ENCODE measurements around the gene SUGP2. TPM values are rescaled to one million over a fixed set of nuclear protein-coding genes. Genes with fewer than 3 reads are reported as not detected.

The SUGP2 gene
- polyA plus RNA-seq, 5 donors = 93.2 to 132 (median 100) TPM

- no peak for DNase-seq
Observed at GRCh38 chr19:19061506-19061905, 28.2 kb upstream of the SUGP2 start.

- no peak for DNase-seq
Observed at GRCh38 chr19:19059837-19060611, 26.7 kb upstream of the SUGP2 start.

- no peak for DNase-seq
Observed at GRCh38 chr19:19059018-19059836, 25.9 kb upstream of the SUGP2 start.

GRCh38 chr19:19057720-19058119 lies 24.4 kb upstream of the SUGP2 start:
- DNase-seq = no peak

GRCh38 chr19:19057317-19057716 lies 24.0 kb upstream of the SUGP2 start:
- DNase-seq = no peak

- no peak for DNase-seq
Observed at GRCh38 chr19:19056636-19057275, 23.4 kb upstream of the SUGP2 start.

GRCh38 chr19:19055701-19056100 lies 22.4 kb upstream of the SUGP2 start:
- DNase-seq = no peak

GRCh38 chr19:19054939-19055440 lies 21.7 kb upstream of the SUGP2 start:
- DNase-seq = no peak

GRCh38 chr19:19054315-19054938 lies 21.1 kb upstream of the SUGP2 start:
- no peak for DNase-seq

DNA sequence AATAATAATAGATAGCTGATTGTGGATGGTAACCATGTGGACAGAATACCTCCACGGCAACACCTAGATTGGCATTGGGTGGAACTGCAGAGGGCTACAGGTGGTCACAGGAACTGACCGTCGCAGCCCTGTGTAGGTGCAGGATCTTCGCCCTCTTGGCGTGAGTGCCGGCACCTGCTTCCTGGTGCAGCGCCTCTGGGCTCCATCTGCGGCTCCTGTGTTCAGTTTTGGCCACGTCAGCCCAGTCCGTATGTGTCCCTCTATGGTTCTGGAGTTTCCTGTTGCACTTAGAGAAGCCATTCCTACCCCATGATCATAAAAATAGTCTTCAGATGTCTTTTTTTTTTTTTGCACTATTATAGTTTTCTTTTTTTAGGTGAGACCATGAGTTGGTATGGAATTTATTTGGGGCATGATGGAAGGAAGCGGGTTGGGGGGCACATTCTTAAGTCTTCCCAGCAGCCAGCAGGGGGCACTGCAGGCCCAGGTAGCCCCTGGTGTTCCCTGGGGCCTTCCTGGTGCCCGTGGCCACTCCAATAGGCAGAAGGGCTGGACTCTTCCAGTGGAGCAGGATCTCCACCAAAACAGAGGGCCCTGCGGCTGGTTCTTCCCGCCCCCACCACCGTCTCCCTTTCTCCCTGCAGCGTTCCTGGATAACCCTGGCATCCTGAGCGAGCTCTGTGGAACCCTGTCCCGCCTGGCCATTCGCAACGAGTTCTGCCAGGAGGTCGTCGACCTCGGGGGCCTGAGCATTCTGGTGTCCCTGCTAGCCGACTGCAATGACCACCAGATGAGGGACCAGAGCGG lies 20.4 kb upstream of the SUGP2 start:
- DNase-seq = no peak

DNA sequence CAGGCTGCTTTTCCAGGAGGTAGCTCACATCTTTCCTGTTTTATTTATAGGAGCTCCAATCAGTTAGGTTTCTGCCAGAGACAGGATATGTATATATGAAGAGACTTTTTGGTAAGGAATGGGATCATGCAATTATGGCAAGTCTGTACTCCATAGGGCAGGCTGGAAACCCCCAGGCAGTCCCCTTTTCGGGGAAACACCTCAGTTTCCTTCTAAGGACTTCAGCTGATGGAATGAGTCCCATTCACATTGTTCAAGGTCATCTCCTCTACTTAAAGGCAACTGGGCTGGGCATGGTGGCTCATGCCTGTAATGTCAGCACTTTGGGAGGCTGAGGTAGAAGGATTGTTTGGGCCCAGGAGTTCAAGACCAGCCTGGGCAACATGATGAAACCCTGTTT lies 19.6 kb upstream of the SUGP2 start:
- DNase-seq = no peak

DNA sequence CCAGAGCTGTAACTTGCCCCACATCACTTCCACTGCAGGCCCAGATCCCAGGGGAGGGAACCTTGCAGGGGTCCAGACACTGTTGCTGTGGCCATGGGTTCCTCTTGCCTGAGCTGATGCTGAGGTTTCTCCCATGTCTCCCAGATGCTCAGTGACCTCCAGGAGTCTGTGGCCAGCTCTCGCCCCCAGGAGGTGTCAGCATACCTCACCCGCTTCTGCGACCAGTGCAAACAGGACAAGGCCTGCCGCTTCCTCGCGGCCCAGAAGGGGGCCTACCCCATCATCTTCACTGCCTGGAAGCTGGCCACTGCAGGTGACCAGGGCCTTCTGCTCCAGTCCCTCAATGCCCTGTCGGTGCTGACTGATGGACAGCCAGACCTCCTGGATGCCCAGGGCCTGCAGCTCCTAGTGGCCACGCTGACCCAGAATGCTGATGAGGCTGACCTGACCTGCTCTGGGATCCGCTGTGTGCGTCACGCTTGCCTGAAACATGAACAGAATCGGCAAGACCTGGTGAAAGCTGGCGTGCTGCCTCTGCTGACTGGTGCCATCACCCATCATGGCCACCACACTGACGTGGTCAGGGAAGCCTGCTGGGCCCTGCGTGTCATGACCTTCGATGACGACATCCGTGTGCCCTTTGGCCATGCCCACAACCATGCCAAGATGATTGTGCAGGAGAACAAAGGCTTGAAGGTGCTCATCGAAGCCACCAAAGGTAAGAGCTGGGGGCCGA lies 18.3 kb upstream of the SUGP2 start:
- DNase-seq = no peak

GRCh38 chr19:19050731-19051130 lies 17.4 kb upstream of the SUGP2 start:
- DNase-seq = no peak

DNA sequence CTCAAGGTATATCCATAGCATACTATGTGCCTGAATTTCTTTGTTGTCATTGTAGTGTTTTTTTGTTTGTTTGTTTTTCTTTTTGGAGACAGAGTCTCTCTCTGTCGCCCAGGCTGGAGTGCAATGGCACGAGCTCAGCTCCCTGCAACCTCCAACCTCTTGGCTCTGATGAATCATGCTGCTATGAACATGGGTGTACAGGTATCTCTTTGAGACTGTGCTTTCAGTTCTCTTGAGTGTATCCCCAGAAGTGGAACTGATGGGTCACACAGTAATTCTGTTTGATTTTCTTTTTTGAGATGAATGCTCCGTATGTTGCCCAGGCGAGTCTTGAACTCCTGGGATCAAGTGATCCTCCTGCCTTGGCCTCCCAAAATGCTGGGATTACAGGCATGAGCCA lies 16.8 kb upstream of the SUGP2 start:
- no peak for DNase-seq

- no peak for DNase-seq
Observed at GRCh38 chr19:19049406-19049805, 16.1 kb upstream of the SUGP2 start.

DNA sequence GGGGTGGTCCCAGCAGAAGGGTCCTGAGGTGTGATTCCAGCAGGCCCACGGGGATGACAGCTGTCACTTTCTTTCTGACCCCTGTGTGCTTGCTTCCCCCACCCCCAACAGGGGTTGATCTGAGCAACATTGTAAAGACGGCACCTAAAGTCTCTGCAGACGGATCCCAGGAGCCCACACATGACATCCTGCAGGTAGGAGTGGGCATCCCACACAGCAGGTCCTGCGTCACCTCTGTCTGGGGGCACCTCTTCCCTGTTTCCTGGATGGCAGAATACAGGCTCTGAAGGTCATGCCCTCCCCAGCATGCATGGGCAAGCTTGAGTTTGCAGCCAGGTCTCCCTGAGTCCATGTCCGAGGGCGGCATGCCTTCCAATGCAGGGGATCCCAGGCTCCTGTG lies 10.6 kb upstream of the SUGP2 start:
- DNase-seq = no peak

- DNase-seq = no peak
Observed at GRCh38 chr19:19043481-19043880, 10.2 kb upstream of the SUGP2 start.

GRCh38 chr19:19042732-19043280 lies 9.5 kb upstream of the SUGP2 start:
- no peak for DNase-seq

GRCh38 chr19:19040417-19040816 lies 7.1 kb upstream of the SUGP2 start:
- peak; percentile 73 to 74 for DNase-seq

GRCh38 chr19:19039901-19040300 lies 6.6 kb upstream of the SUGP2 start:
- DNase-seq = no peak

All from right lung (tissue), 5 donors.